GM23338 (cell line): ENCODE results near the gene OTOG. TPM values are rescaled to one million over a fixed set of nuclear protein-coding genes. Genes with fewer than 3 reads are reported as not detected.

ENCODE experiments used
- ATAC-seq: fragments of 200-7000 bp; cut with Tn5 transposase; 3 replicates; pipeline ENCODE4 v1.9.1; 2020
- DNase-seq: peaks from one replicate; pipeline ENCODE4 v3.0.0-alpha.2; 2015; ENCODE audit warnings: low spot score
- H2AFZ ChIP-seq: fragments of 200-600 bp; sonication (generic); 2 replicates; pipeline ENCODE4 v1.8.0; 2016; ENCODE audit warnings: antibody characterized with exemption, mild to moderate bottlenecking, moderate library complexity
- H3F3A ChIP-seq: fragments of 200-600 bp; sonication (generic); replicated peaks from 2 replicates; pipeline ENCODE4 v1.8.0; 2017; ENCODE audit warnings: antibody characterized with exemption, mixed run types, low read depth
- H3K27ac ChIP-seq: fragments of 200-600 bp; sonication (generic); 2 replicates; pipeline ENCODE4 v1.6.1; 2016; ENCODE audit warnings: low read depth
- H3K27me3 ChIP-seq: fragments of 200-600 bp; sonication (generic); 2 replicates; pipeline ENCODE4 v1.8.0; 2016; ENCODE audit warnings: mild to moderate bottlenecking, mixed run types, moderate library complexity; ENCODE audit not compliant: insufficient read depth
- H3K36me3 ChIP-seq: fragments of 200-600 bp; sonication (generic); 2 replicates; pipeline ENCODE4 v1.8.0; 2016; ENCODE audit warnings: mild to moderate bottlenecking; ENCODE audit not compliant: insufficient read depth
- H3K4me1 ChIP-seq: fragments of 200-600 bp; sonication (generic); 2 replicates; pipeline ENCODE4 v1.8.0; 2016; ENCODE audit warnings: mild to moderate bottlenecking, moderate library complexity; ENCODE audit not compliant: insufficient read depth
- H3K4me2 ChIP-seq: fragments of 200-600 bp; sonication (generic); 2 replicates; pipeline ENCODE4 v1.7.1; 2017; ENCODE audit warnings: mixed run types
- H3K4me3 ChIP-seq: fragments of 200-600 bp; sonication (generic); 2 replicates; pipeline ENCODE4 v1.6.1; 2016; ENCODE audit warnings: mixed run types
- H3K79me2 ChIP-seq: fragments of 200-600 bp; sonication (generic); replicated peaks from 2 replicates; pipeline ENCODE4 v1.8.0; 2017; ENCODE audit warnings: mild to moderate bottlenecking; ENCODE audit not compliant: insufficient read depth
- H3K9me2 ChIP-seq: fragments of 200-600 bp; sonication (generic); 2 replicates; pipeline ENCODE4 v1.8.0; 2017; ENCODE audit not compliant: insufficient read depth
- H4K20me1 ChIP-seq: fragments of 200-600 bp; sonication (generic); replicated peaks from 2 replicates; pipeline ENCODE4 v1.8.0; 2017; ENCODE audit warnings: mild to moderate bottlenecking; ENCODE audit not compliant: insufficient read depth
- H3K27ac Mint-ChIP-seq: 2 replicates; pipeline ENCODE4 v1.8.0; 2020; ENCODE audit warnings: inconsistent platforms, mild to moderate bottlenecking, moderate library complexity, mixed read lengths
- H3K27me3 Mint-ChIP-seq: 3 replicates; pipeline ENCODE4 v1.8.0; 2022; ENCODE audit warnings: low read depth, mild to moderate bottlenecking, moderate library complexity, mixed read lengths, inconsistent platforms; ENCODE audit not compliant: insufficient read depth, poor library complexity
- H3K36me3 Mint-ChIP-seq: 3 replicates; pipeline ENCODE4 v1.8.0; 2021; ENCODE audit warnings: low read depth, mild to moderate bottlenecking, inconsistent platforms, moderate library complexity, mixed read lengths
- H3K4me1 Mint-ChIP-seq: 3 replicates; pipeline ENCODE4 v1.8.0; 2020; ENCODE audit warnings: mild to moderate bottlenecking, inconsistent platforms, mixed read lengths
- H3K4me3 Mint-ChIP-seq: 3 replicates; pipeline ENCODE4 v1.8.0; 2021; ENCODE audit warnings: moderate library complexity, mild to moderate bottlenecking, inconsistent platforms, mixed read lengths
- H3K9me3 Mint-ChIP-seq: 3 replicates; pipeline ENCODE4 v1.8.0; 2020; ENCODE audit warnings: moderate library complexity, mild to moderate bottlenecking, inconsistent platforms, mixed read lengths
- CREB1 ChIP-seq: fragments of 250-450 bp; sonication (Bioruptor Pico); IDR thresholded peaks from 2 replicates; pipeline ENCODE4 v1.5.0; 2020; ENCODE audit warnings: low read depth, mild to moderate bottlenecking, moderate library complexity
- ETS1 ChIP-seq: IDR thresholded peaks from 2 replicates; pipeline ENCODE4 v1.6.1; 2016; ENCODE audit warnings: antibody characterized with exemption
- EZH2 ChIP-seq: fragments of 200-600 bp; sonication (generic); IDR thresholded peaks from one replicate; pipeline ENCODE4 v1.8.0; 2017; ENCODE audit warnings: antibody characterized with exemption, mild to moderate bottlenecking, low read depth; ENCODE audit not compliant: unreplicated experiment
- EZH2phosphoT487 ChIP-seq: fragments of 200-600 bp; sonication (generic); IDR thresholded peaks from one replicate; pipeline ENCODE4 v1.8.1; 2018; ENCODE audit warnings: antibody characterized with exemption; ENCODE audit not compliant: unreplicated experiment
- JUNB ChIP-seq: IDR thresholded peaks from one replicate; pipeline ENCODE4 v1.6.1; 2016; ENCODE audit warnings: antibody characterized with exemption; ENCODE audit not compliant: unreplicated experiment
- NANOG ChIP-seq: IDR thresholded peaks from 2 replicates; pipeline ENCODE4 v1.6.1; 2016; ENCODE audit warnings: antibody characterized with exemption, borderline replicate concordance
- POLR2AphosphoS5 ChIP-seq: IDR thresholded peaks from 2 replicates; pipeline ENCODE4 v1.6.1; 2016; ENCODE audit warnings: antibody characterized with exemption, low read depth
- STAT1 ChIP-seq: IDR thresholded peaks from one replicate; pipeline ENCODE4 v1.6.1; 2016; ENCODE audit warnings: antibody characterized with exemption; ENCODE audit not compliant: unreplicated experiment
- ZNF114 ChIP-seq: fragments of 250-450 bp; sonication (Bioruptor Pico); IDR thresholded peaks from 2 replicates; pipeline ENCODE4 v1.5.0; 2020; ENCODE audit warnings: mild to moderate bottlenecking, moderate library complexity
- ZNF331 ChIP-seq: fragments of 250-450 bp; sonication (Bioruptor Pico); IDR thresholded peaks from 2 replicates; pipeline ENCODE4 v1.5.0; 2020; ENCODE audit warnings: low read depth, mild to moderate bottlenecking, moderate library complexity
- ZNF462 ChIP-seq: fragments of 250-450 bp; sonication (Bioruptor Pico); IDR thresholded peaks from 2 replicates; pipeline ENCODE4 v1.5.0; 2020; ENCODE audit warnings: mild to moderate bottlenecking, moderate library complexity
- polyA plus RNA-seq: library from polyadenylated mRNA; unstranded; fragments of >200 nt; fragmentation: Nextera tagmentation; extraction: Ambion mirVana; gene quantifications from 2 replicates; pipeline ENCODE4 v1.2.1, GENCODE V29; 2016
- total RNA-seq: library from RNA; depleted of rRNA; stranded (reverse); fragments of >200 nt; shearing (Covaris generic); gene quantifications from 2 replicates; pipeline ENCODE4 v1.2.3, GENCODE V29; 2014
- TF ChIP-seq, protein P1 (sequence below), 2 experiments: fragments of 200-600 bp in 1 of 2; sonication (generic) in 1 of 2; conservative IDR thresholded peaks; 2 replicates each; pipeline versions ENCODE4 v1.5.1 to v1.6.1; 2016 to 2017; ENCODE audit warnings: antibody characterized with exemption in 2 of 2, low read depth in 2 of 2, mild to moderate bottlenecking in 2 of 2, moderate library complexity in 1 of 2
- TF ChIP-seq, protein P2 (sequence below): IDR thresholded peaks from one replicate; pipeline ENCODE4 v1.6.1; 2018; ENCODE audit warnings: antibody characterized with exemption; ENCODE audit not compliant: unreplicated experiment

The OTOG gene
- total and polyA plus RNA-seq, 2 experiments from 2014 or later = 0.40 to 0.52 TPM

DNA sequence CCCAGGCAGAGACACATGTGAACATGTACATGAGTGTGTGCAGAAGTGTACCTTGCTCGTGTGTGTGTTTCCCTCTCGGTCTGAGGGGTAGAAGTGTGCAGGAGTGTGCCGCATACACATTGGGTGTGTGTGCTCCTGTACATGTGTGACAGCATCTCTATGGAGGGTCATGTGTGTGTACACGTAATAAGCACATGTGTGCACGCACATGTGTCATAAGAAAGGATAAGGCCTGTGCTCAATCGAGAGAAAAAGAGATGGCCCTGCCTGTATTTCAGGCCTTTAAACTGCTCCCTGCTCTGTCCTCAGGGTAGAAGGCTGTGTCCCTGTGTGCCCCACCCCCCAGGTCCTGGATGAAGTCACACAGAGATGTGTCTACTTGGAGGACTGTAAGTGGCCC, 61.8 kb downstream of the OTOG start:
- H3K36me3 Mint-ChIP-seq = no peaks in the 10 kb centered on the region
- DNase-seq = no peak
- H3K27me3 Mint-ChIP-seq = peaks cover 8% of the 10 kb centered on the region
- Histone ChIP-seq H2AFZ (no peak overlapping the region), H4K20me1 (no peaks in the 10 kb centered on the region), H3K27me3 (no peaks in the 10 kb centered on the region), H3F3A (no peaks in the 10 kb centered on the region), H3K36me3 (no peaks in the 10 kb centered on the region), H3K4me3 (no peak overlapping the region), H3K4me1 (no peaks in the 10 kb centered on the region), H3K9me2 (no peaks in the 10 kb centered on the region), H3K4me2 (no peak overlapping the region), H3K27ac (no peak overlapping the region), H3K79me2 (no peaks in the 10 kb centered on the region)
- TF ChIP-seq ZNF462 (CRISPR knock-in tag) = no peak
- TF ChIP-seq, protein P1, sequence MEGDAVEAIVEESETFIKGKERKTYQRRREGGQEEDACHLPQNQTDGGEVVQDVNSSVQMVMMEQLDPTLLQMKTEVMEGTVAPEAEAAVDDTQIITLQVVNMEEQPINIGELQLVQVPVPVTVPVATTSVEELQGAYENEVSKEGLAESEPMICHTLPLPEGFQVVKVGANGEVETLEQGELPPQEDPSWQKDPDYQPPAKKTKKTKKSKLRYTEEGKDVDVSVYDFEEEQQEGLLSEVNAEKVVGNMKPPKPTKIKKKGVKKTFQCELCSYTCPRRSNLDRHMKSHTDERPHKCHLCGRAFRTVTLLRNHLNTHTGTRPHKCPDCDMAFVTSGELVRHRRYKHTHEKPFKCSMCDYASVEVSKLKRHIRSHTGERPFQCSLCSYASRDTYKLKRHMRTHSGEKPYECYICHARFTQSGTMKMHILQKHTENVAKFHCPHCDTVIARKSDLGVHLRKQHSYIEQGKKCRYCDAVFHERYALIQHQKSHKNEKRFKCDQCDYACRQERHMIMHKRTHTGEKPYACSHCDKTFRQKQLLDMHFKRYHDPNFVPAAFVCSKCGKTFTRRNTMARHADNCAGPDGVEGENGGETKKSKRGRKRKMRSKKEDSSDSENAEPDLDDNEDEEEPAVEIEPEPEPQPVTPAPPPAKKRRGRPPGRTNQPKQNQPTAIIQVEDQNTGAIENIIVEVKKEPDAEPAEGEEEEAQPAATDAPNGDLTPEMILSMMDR (conservative IDR thresholded peaks at IDR 0.05; ENCODE audit: low read depth in 2 of 2) = no peak
- TF ChIP-seq ZNF114 (CRISPR knock-in tag) = no peak
- no peak for TF ChIP-seq NANOG
- TF ChIP-seq, protein P2, sequence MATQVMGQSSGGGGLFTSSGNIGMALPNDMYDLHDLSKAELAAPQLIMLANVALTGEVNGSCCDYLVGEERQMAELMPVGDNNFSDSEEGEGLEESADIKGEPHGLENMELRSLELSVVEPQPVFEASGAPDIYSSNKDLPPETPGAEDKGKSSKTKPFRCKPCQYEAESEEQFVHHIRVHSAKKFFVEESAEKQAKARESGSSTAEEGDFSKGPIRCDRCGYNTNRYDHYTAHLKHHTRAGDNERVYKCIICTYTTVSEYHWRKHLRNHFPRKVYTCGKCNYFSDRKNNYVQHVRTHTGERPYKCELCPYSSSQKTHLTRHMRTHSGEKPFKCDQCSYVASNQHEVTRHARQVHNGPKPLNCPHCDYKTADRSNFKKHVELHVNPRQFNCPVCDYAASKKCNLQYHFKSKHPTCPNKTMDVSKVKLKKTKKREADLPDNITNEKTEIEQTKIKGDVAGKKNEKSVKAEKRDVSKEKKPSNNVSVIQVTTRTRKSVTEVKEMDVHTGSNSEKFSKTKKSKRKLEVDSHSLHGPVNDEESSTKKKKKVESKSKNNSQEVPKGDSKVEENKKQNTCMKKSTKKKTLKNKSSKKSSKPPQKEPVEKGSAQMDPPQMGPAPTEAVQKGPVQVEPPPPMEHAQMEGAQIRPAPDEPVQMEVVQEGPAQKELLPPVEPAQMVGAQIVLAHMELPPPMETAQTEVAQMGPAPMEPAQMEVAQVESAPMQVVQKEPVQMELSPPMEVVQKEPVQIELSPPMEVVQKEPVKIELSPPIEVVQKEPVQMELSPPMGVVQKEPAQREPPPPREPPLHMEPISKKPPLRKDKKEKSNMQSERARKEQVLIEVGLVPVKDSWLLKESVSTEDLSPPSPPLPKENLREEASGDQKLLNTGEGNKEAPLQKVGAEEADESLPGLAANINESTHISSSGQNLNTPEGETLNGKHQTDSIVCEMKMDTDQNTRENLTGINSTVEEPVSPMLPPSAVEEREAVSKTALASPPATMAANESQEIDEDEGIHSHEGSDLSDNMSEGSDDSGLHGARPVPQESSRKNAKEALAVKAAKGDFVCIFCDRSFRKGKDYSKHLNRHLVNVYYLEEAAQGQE = no peak
- no peak for TF ChIP-seq ZNF331 (CRISPR knock-in tag)
- TF ChIP-seq EZH2 = no peak
- TF ChIP-seq JUNB = no peak
- TF ChIP-seq EZH2phosphoT487 = no peak
- no peak for TF ChIP-seq POLR2AphosphoS5
- no peak for TF ChIP-seq ETS1
- no peak for TF ChIP-seq CREB1 (CRISPR knock-in tag)
- no peak for TF ChIP-seq STAT1
- H3K27ac Mint-ChIP-seq = no peak overlapping the region
- no peak for ATAC-seq
- no peak overlapping the region for H3K4me3 Mint-ChIP-seq
- no peaks in the 10 kb centered on the region for H3K9me3 Mint-ChIP-seq
- peaks cover 3% of the 10 kb centered on the region; the same call in 2 of the 3 replicates for H3K4me1 Mint-ChIP-seq
